GM10248 (cell line): ENCODE data around the gene BACH2.

ENCODE experiments used
- CTCF ChIA-PET: fragments of 300-600 bp; sonication (Branson Sonifier 250); formaldehyde crosslinking; extraction: SDS; loops from one replicate; lab custom pipeline; 2021; ENCODE audit warnings: antibody characterized with exemption; lab: Yijun Ruan, JAX
- POLR2A ChIA-PET: fragments of 350-650 bp; sonication (Branson Sonifier 250); formaldehyde crosslinking; extraction: SDS; loops from one replicate; lab custom pipeline; 2020; ENCODE audit warnings: antibody characterized with exemption; lab: Yijun Ruan, JAX
- DNase-seq: peaks from one replicate; pipeline ENCODE4 v3.0.0; 2012; ENCODE audit errors: extremely low spot score
- TF ChIP-seq, protein P1 (sequence below): IDR thresholded peaks from 2 replicates; pipeline ENCODE4 v1.5.1; 2012; ENCODE audit warnings: mild to moderate bottlenecking, low read depth; ENCODE audit errors: extremely low read depth, missing control alignments, control extremely low read depth

Gene BACH2

DNA sequence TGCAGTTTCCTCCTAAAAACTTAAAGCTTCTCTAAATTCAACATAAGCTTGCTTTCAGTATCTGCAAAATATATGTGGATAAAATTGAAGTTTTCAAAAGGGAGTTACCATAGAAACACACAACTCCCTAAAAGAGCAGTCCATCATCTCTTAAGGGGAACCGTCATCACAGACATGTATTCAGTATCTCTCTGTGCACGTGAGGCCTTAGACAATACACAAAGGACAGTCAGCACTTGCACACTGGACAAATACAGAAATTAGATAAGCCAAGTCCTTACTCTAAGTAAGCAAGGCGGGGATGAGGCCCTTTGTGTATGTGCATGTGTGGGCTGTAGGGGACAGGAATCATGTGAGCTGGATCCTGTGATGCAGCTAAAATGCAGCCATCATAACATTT is 136.6 kb downstream of the BACH2 start:
- ChIA-PET POLR2A (no interaction called here), CTCF (interaction anchor here (0.8 to 1.1 kb wide), 2 partner anchors 19 to 52 kb away, joined by 3 read pairs; no protein-coding TSS in a partner anchor)
- TF ChIP-seq, protein P1, sequence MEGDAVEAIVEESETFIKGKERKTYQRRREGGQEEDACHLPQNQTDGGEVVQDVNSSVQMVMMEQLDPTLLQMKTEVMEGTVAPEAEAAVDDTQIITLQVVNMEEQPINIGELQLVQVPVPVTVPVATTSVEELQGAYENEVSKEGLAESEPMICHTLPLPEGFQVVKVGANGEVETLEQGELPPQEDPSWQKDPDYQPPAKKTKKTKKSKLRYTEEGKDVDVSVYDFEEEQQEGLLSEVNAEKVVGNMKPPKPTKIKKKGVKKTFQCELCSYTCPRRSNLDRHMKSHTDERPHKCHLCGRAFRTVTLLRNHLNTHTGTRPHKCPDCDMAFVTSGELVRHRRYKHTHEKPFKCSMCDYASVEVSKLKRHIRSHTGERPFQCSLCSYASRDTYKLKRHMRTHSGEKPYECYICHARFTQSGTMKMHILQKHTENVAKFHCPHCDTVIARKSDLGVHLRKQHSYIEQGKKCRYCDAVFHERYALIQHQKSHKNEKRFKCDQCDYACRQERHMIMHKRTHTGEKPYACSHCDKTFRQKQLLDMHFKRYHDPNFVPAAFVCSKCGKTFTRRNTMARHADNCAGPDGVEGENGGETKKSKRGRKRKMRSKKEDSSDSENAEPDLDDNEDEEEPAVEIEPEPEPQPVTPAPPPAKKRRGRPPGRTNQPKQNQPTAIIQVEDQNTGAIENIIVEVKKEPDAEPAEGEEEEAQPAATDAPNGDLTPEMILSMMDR = no peak
- DNase-seq = no peak

DNA sequence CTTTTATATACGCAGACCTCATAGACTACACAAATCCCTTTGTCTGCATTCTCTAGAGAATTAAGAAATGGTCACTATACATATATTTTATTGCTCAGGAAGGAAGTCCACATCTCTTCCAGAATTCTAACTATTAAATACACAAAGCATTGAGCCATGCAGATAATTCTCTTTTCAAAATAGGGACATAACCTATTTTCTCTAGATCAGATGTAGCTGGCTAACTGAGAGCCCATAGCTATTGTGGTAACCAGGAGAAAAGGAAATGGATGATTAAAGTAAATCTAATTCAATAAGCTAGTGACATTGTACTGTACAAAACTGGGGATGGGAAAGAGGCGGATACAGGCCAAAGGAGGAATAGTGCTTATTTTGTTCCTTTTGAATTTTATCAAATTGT is 137.2 kb downstream of the BACH2 start:
- CTCF ChIA-PET = interaction anchor here (0.8 kb wide), 1 partner anchor 51 kb away, joined by 3 read pairs; no protein-coding TSS in a partner anchor
- DNase-seq = no peak
- TF ChIP-seq, protein P1 = no peak
- POLR2A ChIA-PET = no interaction called here

DNA sequence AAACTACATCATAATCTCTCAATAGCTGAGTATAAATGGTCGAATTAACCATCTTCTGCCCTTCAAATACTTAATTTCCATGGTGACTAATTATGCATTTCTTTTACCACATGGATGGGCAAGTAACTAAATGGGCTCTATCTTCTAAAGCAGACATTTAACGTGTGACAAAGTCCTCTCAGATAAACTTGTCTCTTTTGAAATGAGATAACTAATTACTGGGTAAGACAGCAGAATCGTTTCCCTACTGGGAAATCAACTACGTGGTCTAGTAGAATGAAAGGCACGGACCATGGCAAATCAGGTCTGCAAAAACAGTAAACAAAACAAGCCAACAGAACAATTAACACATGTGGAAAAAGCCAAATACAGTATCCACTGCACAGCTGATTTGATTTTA is 137.7 kb downstream of the BACH2 start:
- POLR2A ChIA-PET = no interaction called here
- CTCF ChIA-PET = interaction anchor here (0.8 to 1.9 kb wide), 2 partner anchors 51 to 218 kb away, joined by 3 to 5 read pairs; no protein-coding TSS in a partner anchor
- TF ChIP-seq, protein P1 = no peak
- DNase-seq = no peak

DNA sequence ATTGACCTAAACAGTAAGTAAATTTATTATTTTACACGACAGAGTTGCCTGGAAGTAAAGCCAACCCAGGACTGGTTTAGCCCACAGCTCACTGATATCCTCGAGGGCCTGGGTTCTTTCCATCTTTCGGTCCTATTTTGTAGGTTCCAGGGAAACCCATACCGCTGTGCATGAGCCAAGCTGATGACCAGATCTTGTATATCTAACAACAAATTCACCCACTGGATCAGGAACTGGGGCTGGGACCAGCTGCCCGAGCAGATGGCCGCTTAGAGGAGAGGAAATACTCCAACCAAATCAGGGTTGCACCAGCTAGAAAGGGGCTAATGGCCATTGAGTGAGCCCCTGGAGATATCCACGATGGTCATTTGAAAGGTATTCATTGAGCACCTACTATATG is 139.2 kb downstream of the BACH2 start:
- ChIA-PET POLR2A (no interaction called here), CTCF (interaction anchor here (0.7 to 1.9 kb wide), 5 partner anchors 15 to 217 kb away, joined by 3 to 5 read pairs (median 3); no protein-coding TSS in a partner anchor)
- TF ChIP-seq, protein P1 = no peak
- no peak for DNase-seq

DNA sequence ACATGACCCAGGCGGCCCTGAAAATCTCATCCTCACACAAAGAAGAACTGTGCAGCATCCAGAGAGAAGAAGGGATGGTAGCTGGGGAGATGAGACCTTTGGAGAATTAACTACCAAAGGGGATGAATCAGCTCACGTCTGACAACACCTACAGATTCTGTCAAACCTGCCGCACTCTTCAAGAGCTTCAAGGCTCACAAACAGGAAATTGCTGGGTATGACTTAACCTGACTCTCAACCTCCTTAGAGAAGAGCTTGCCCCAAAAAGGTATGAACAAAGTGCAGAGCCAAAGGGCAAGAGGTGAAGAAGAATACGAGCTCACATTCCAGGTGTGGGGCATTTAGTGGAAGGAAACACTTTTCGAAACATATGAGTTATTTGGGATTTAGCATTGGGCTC is 139.8 kb downstream of the BACH2 start:
- TF ChIP-seq, protein P1 = no peak
- ChIA-PET POLR2A (no interaction called here), CTCF (interaction anchor here (0.7 to 1.9 kb wide), 6 partner anchors 10 to 216 kb away, joined by 3 to 5 read pairs (median 4); no protein-coding TSS in a partner anchor)
- DNase-seq = no peak

DNA sequence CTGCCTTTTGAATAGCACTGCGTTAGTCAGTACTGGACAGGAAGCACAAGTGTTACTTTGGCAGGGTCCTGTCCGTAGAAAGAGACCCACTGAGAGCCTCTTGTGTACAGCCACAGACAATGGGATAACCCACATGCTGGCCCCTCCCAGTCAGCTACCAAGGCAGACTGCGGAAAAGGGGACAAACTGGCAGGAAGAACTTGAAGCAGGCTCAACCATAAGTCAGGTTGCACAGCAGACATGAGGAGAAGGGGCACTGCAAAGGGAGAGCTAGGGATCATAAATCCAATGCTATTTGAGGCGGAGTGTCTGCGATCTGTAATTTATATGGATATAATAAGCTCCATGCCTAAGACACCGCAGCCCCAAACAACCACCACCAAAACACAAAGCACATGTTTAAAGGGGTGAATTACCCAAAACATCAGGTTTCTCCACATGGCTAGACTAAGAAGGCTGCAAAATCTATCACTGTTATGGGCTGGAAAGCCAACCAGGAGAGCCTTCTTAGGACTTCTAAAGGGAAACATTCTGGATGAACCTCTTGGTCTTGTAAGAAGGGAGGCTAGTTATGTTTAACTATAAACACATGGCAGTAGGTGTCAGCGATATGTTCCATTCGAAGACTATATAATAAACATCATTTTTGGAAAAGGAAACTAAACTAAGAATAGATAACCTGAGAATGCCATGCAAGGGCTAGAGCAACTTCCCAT is 141.7 kb downstream of the BACH2 start:
- ChIA-PET CTCF (interaction anchor here (1.2 kb wide), 1 partner anchor 9 kb away, joined by 5 read pairs; no protein-coding TSS in a partner anchor), POLR2A (no interaction called here)
- DNase-seq = no peak
- TF ChIP-seq, protein P1 = no peak
